HG03039 (cell line): ENCODE measurements around the gene L3MBTL4.

Experiments used
- ATAC-seq: cut with Tn5 transposase; IDR thresholded peaks from one replicate; pipeline ENCODE4 v1.9.1; 2021; ENCODE audit warnings: mild to moderate bottlenecking, moderate library complexity; ENCODE audit not compliant: unreplicated experiment

L3MBTL4 gene

GRCh38 chr18:5969355-5969988, 445.2 kb downstream of the L3MBTL4 start:
- no peak for ATAC-seq

GRCh38 chr18:5967666-5968065, 447.0 kb downstream of the L3MBTL4 start:
- ATAC-seq, result no peak

GRCh38 chr18:5967007-5967406, 447.7 kb downstream of the L3MBTL4 start:
- no peak for ATAC-seq

GRCh38 chr18:5966514-5966913, 448.2 kb downstream of the L3MBTL4 start:
- no peak for ATAC-seq

- ATAC-seq, result no peak
These were observed 449.7 kb downstream of the L3MBTL4 start for GRCh38 chr18:5964996-5965395.

GRCh38 chr18:5964596-5964995, 450.1 kb downstream of the L3MBTL4 start:
- ATAC-seq, result no peak

GRCh38 chr18:5964108-5964507, 450.6 kb downstream of the L3MBTL4 start:
- ATAC-seq, result no peak

GRCh38 chr18:5963267-5963666, 451.4 kb downstream of the L3MBTL4 start:
- ATAC-seq, result no peak

GRCh38 chr18:5962362-5962761, 452.3 kb downstream of the L3MBTL4 start:
- ATAC-seq, result no peak

- no peak for ATAC-seq
These were observed 452.9 kb downstream of the L3MBTL4 start for GRCh38 chr18:5961828-5962150.

GRCh38 chr18:5961097-5961827, 453.4 kb downstream of the L3MBTL4 start:
- ATAC-seq, result no peak

- ATAC-seq, result no peak
These were observed 455.9 kb downstream of the L3MBTL4 start for GRCh38 chr18:5958822-5959221.

GRCh38 chr18:5955861-5956260, 458.9 kb downstream of the L3MBTL4 start:
- ATAC-seq, result no peak

- ATAC-seq, result no peak
These were observed 463.1 kb downstream of the L3MBTL4 start for GRCh38 chr18:5951515-5952091.

- ATAC-seq, result no peak
These were observed 465.9 kb downstream of the L3MBTL4 start for GRCh38 chr18:5948781-5949180.

- ATAC-seq, result no peak
These were observed 466.5 kb downstream of the L3MBTL4 start for GRCh38 chr18:5948237-5948636.

- ATAC-seq, result no peak
These were observed 470.3 kb downstream of the L3MBTL4 start for GRCh38 chr18:5944448-5944847.

- no peak for ATAC-seq
These were observed 471.2 kb downstream of the L3MBTL4 start for GRCh38 chr18:5943514-5943913.

- ATAC-seq, result no peak
These were observed 472.1 kb downstream of the L3MBTL4 start for GRCh38 chr18:5942591-5942990.

- ATAC-seq, result no peak
These were observed 472.8 kb downstream of the L3MBTL4 start for GRCh38 chr18:5941890-5942289.

- no peak for ATAC-seq
These were observed 474.7 kb downstream of the L3MBTL4 start for GRCh38 chr18:5939801-5940667.
